CD4-positive, alpha-beta T cell treated with Interferon gamma for 1 hour (primary cell): ENCODE results near the gene NFIX.

Experiments
- DNase-seq: peaks from one replicate; pipeline ENCODE4 v3.0.0-alpha.2; 2020

Gene NFIX

GRCh38 chr19:13060233-13060963 lies 65.1 kb downstream of the NFIX start:
- DNase-seq, result no peak

GRCh38 chr19:13060964-13061927 lies 66.0 kb downstream of the NFIX start:
- peak; percentile 66 for DNase-seq

GRCh38 chr19:13062317-13062716 lies 67.0 kb downstream of the NFIX start:
- DNase-seq, result no peak

GRCh38 chr19:13063461-13064091 lies 68.3 kb downstream of the NFIX start:
- no peak for DNase-seq

- no peak for DNase-seq
These were observed 68.8 kb downstream of the NFIX start for GRCh38 chr19:13064092-13064489.

- no peak for DNase-seq
These were observed 71.0 kb downstream of the NFIX start for GRCh38 chr19:13066226-13066625.

- no peak for DNase-seq
These were observed 71.9 kb downstream of the NFIX start for GRCh38 chr19:13066933-13067807.

- no peak for DNase-seq
These were observed 73.0 kb downstream of the NFIX start for GRCh38 chr19:13068085-13068846.

- no peak for DNase-seq
These were observed 74.4 kb downstream of the NFIX start for GRCh38 chr19:13069415-13070359.

- DNase-seq, result no peak
These were observed 75.3 kb downstream of the NFIX start for GRCh38 chr19:13070425-13071140.

GRCh38 chr19:13071444-13072187 lies 76.3 kb downstream of the NFIX start:
- DNase-seq, result no peak

- no peak for DNase-seq
These were observed 77.1 kb downstream of the NFIX start for GRCh38 chr19:13072188-13072908.

- no peak for DNase-seq
These were observed 78.0 kb downstream of the NFIX start for GRCh38 chr19:13073263-13073662.

- DNase-seq, result no peak
These were observed 79.1 kb downstream of the NFIX start for GRCh38 chr19:13074378-13074777.

- no peak for DNase-seq
These were observed 81.0 kb downstream of the NFIX start for GRCh38 chr19:13076320-13076719.

- no peak for DNase-seq
These were observed 81.5 kb downstream of the NFIX start for GRCh38 chr19:13076787-13077186.

GRCh38 chr19:13077240-13077639 lies 82.0 kb downstream of the NFIX start:
- no peak for DNase-seq

GRCh38 chr19:13078381-13078780 lies 83.1 kb downstream of the NFIX start:
- no peak for DNase-seq
